Measurements from ENCODE around the gene PARD3B. TPM values are rescaled to one million over a fixed set of nuclear protein-coding genes. Genes with fewer than 3 reads are reported as not detected.

PARD3B gene
- polyA plus RNA-seq, 3 donors: not detected

GRCh38 chr2:205055251-205055650, 510.0 kb downstream of the PARD3B start:
- H3K27me3 Mint-ChIP-seq (ENCODE audit: low read depth in 3 of 3): peaks cover 0 to 1% (median 0%) of the 10 kb centered on the region in 3 donors

DNA sequence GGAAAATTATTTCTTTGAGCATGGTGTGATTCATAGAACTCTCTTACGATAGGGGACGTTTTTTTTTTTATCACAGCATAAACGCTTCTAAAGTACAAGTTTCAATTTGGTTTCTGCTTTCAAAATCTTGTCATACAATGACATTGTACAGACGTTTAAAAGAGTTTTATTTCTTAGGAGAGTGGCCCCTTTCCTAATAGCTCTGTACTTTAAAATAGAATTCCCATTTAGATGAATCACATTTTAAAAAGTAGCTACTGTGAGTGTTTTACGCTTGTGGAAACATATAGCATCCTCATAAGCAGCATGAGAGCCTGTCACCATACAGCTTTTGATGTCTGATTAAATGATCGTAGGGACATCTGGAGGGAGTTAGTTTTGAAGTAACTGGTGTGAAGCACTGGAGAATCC, 510.9 kb downstream of the PARD3B start:
- H3K79me2 ChIP-seq (ENCODE audit: insufficient read depth, low read length): no peaks in the 10 kb centered on the region
- H3K4me2 ChIP-seq (replicated peaks; ENCODE audit: extremely low read depth, low read length, poor library complexity, severe bottlenecking): no peak overlapping the region
- peaks cover 0 to 1% (median 0%) of the 10 kb centered on the region in 3 donors for H3K27me3 Mint-ChIP-seq (ENCODE audit: low read depth in 3 of 3)
- no peaks in the 10 kb centered on the region for H3K27me3 ChIP-seq (ENCODE audit: control insufficient read depth in 2 of 2, insufficient read depth in 2 of 2, low read length in 2 of 2)
- peaks cover 0 to 3% (median 0%) of the 10 kb centered on the region in 7 donors for H3K9me3 Mint-ChIP-seq
- H3K27ac Mint-ChIP-seq: no peak overlapping the region
- H3K4me3 ChIP-seq (replicated peaks in 1 of 3; ENCODE audit: low read depth in 2 of 3, low read length in 3 of 3): no peak overlapping the region
- H2AFZ ChIP-seq (ENCODE audit: insufficient read depth, low read depth, low read length, poor library complexity, severe bottlenecking): no peak overlapping the region
- WGBS (ENCODE audit: insufficient coverage): 83% methylated on average over 1 of the region's 6 CpGs
- no peaks in the 10 kb centered on the region for H4K20me1 ChIP-seq (ENCODE audit: insufficient read depth, low read length)
- no peak overlapping the region for H3K9ac ChIP-seq (ENCODE audit: insufficient read depth, low read length, poor library complexity, severe bottlenecking)
- no peaks in the 10 kb centered on the region for H3K36me3 Mint-ChIP-seq
- H3K4me1 Mint-ChIP-seq: no peaks in the 10 kb centered on the region
- DNase-seq: no peak
- no peak overlapping the region for H3K4me3 Mint-ChIP-seq
- H3K27ac ChIP-seq (ENCODE audit: low read depth in 1 of 2, low read length in 2 of 2): no peak overlapping the region
- intact Hi-C loops (cut with micrococcal nuclease): no loop called here
- H3K4me1 ChIP-seq (ENCODE audit: control insufficient read depth in 1 of 2, insufficient read depth in 2 of 2, low read length in 2 of 2): no peaks in the 10 kb centered on the region
- no peak for TF ChIP-seq CTCF (IDR thresholded peaks at IDR 0.05)
- no peaks in the 10 kb centered on the region for H3K9me3 ChIP-seq (replicated peaks in 1 of 2; ENCODE audit: control insufficient read depth in 1 of 2, insufficient read depth in 1 of 2, low read length in 2 of 2)
- H3K36me3 ChIP-seq (replicated peaks in 1 of 2; ENCODE audit: control insufficient read depth in 1 of 2, insufficient read depth in 2 of 2, low read length in 2 of 2): no peaks in the 10 kb centered on the region

More at GRCh38 chr2:205055251-205055650, 510.0 kb downstream of the PARD3B start:
- no peak overlapping the region for H3K27ac Mint-ChIP-seq
- H3K36me3 Mint-ChIP-seq: no peaks in the 10 kb centered on the region
- Histone ChIP-seq H2AFZ (ENCODE audit: insufficient read depth, low read depth, low read length, poor library complexity, severe bottlenecking) (no peak overlapping the region), H3K9me3 (replicated peaks in 1 of 2; ENCODE audit: control insufficient read depth in 1 of 2, insufficient read depth in 1 of 2, low read length in 2 of 2) (no peaks in the 10 kb centered on the region), H3K27me3 (ENCODE audit: control insufficient read depth in 2 of 2, insufficient read depth in 2 of 2, low read length in 2 of 2) (no peaks in the 10 kb centered on the region), H3K9ac (ENCODE audit: insufficient read depth, low read length, poor library complexity, severe bottlenecking) (no peak overlapping the region), H3K4me2 (replicated peaks; ENCODE audit: extremely low read depth, low read length, poor library complexity, severe bottlenecking) (no peak overlapping the region), H3K27ac (ENCODE audit: low read depth in 1 of 2, low read length in 2 of 2) (no peak overlapping the region), H3K79me2 (ENCODE audit: insufficient read depth, low read length) (no peaks in the 10 kb centered on the region), H4K20me1 (ENCODE audit: insufficient read depth, low read length) (no peaks in the 10 kb centered on the region), H3K4me1 (ENCODE audit: control insufficient read depth in 1 of 2, insufficient read depth in 2 of 2, low read length in 2 of 2) (no peaks in the 10 kb centered on the region), H3K36me3 (replicated peaks in 1 of 2; ENCODE audit: control insufficient read depth in 1 of 2, insufficient read depth in 2 of 2, low read length in 2 of 2) (no peaks in the 10 kb centered on the region), H3K4me3 (replicated peaks in 1 of 3; ENCODE audit: low read depth in 2 of 3, low read length in 3 of 3) (no peak overlapping the region)
- no peak overlapping the region for H3K4me3 Mint-ChIP-seq
- WGBS (ENCODE audit: insufficient coverage): no CpG with 5 or more reads among the region's 2 CpGs
- DNase-seq: no peak
- no peak for TF ChIP-seq CTCF (IDR thresholded peaks at IDR 0.05)
- intact Hi-C loops (cut with micrococcal nuclease): no loop called here
- peaks cover 0 to 3% (median 0%) of the 10 kb centered on the region in 7 donors for H3K9me3 Mint-ChIP-seq
- no peaks in the 10 kb centered on the region for H3K4me1 Mint-ChIP-seq

Measured in CD14-positive monocyte (primary cell).